Fibroblast of lung (primary cell): ENCODE measurements around the gene S100A3. TPM values are rescaled to one million over a fixed set of nuclear protein-coding genes. Genes with fewer than 3 reads are reported as not detected.
"Not testable (repeated sequence)": the region's sequence is repeated elsewhere in the genome, so short reads cannot be mapped to it uniquely, and the experiment has no call there.

Source experiments
- DNase-seq, 2 donors: peaks; one replicate each; pipeline versions ENCODE4 v3.0.0 to v3.0.0-alpha.2; 2010; ENCODE audit warnings: low read depth in 2 of 2
- H2AFZ ChIP-seq: 2 replicates; pipeline ENCODE4 v1.5.1; 2012; ENCODE audit warnings: low read length, control low read depth, inconsistent platforms
- H3K27ac ChIP-seq: 2 replicates; pipeline ENCODE4 v1.5.1; 2011; ENCODE audit warnings: low read length, control low read depth; ENCODE audit not compliant: insufficient read depth
- H3K27me3 ChIP-seq: 2 replicates; pipeline ENCODE4 v1.5.1; 2011; ENCODE audit warnings: mild to moderate bottlenecking, low read length; ENCODE audit not compliant: control insufficient read depth, insufficient read depth
- H3K36me3 ChIP-seq: 2 replicates; pipeline ENCODE4 v1.5.1; 2011; ENCODE audit warnings: low read length; ENCODE audit not compliant: control insufficient read depth, insufficient read depth
- H3K4me1 ChIP-seq: 2 replicates; pipeline ENCODE4 v1.5.1; 2011; ENCODE audit warnings: low read length; ENCODE audit not compliant: control insufficient read depth, insufficient read depth; ENCODE audit errors: extremely low read depth
- H3K4me2 ChIP-seq: 2 replicates; pipeline ENCODE4 v1.5.1; 2011; ENCODE audit warnings: low read length, control low read depth; ENCODE audit not compliant: insufficient read depth; ENCODE audit errors: extremely low read depth
- H3K4me3 ChIP-seq, 4 experiments: fragments of 200-600 bp in 1 of 4; sonication (generic) in 1 of 4; replicated peaks in 1 of 4; 2 replicates each; pipeline ENCODE4 v1.5.1; 2011 to 2016; ENCODE audit warnings: low read length in 4 of 4, low read depth in 3 of 4, mild to moderate bottlenecking in 3 of 4, control low read depth in 2 of 4, inconsistent platforms in 1 of 4, mixed read lengths in 1 of 4; ENCODE audit not compliant: insufficient read depth in 1 of 4; ENCODE audit errors: control extremely low read depth in 1 of 4
- H3K79me2 ChIP-seq: 2 replicates; pipeline ENCODE4 v1.5.1; 2012; ENCODE audit warnings: mild to moderate bottlenecking, low read length, inconsistent platforms; ENCODE audit not compliant: control insufficient read depth, insufficient read depth
- H3K9ac ChIP-seq: 2 replicates; pipeline ENCODE4 v1.5.1; 2011; ENCODE audit warnings: mild to moderate bottlenecking, low read length, control low read depth; ENCODE audit not compliant: insufficient read depth
- H3K9me3 ChIP-seq: 2 replicates; pipeline ENCODE4 v1.5.1; 2012; ENCODE audit warnings: low read depth, low read length; ENCODE audit not compliant: control insufficient read depth, insufficient read depth
- H4K20me1 ChIP-seq: 2 replicates; pipeline ENCODE4 v1.5.1; 2011; ENCODE audit warnings: low read length; ENCODE audit not compliant: control insufficient read depth, insufficient read depth; ENCODE audit errors: extremely low read depth
- CTCF ChIP-seq, 2 donors: IDR thresholded peaks in 1 of 2; conservative IDR thresholded peaks in 1 of 2; 1 replicate in 1 of 2; 2 replicates in 1 of 2; pipeline ENCODE4 v1.5.1; 2011 to 2012; ENCODE audit warnings: low read length in 2 of 2, control low read depth in 1 of 2, inconsistent platforms in 1 of 2, low read depth in 1 of 2, mild to moderate bottlenecking in 1 of 2
- EZH2 ChIP-seq: IDR thresholded peaks from 2 replicates; pipeline ENCODE4 v1.5.1; 2012; ENCODE audit warnings: low read length, control low read depth, mild to moderate bottlenecking; ENCODE audit errors: missing control alignments
- polyA plus RNA-seq, 2 donors: library from polyadenylated mRNA; depleted of rRNA in 1 of 2; stranded (reverse) in 1 of 2; unstranded in 1 of 2; fragments of >200 nt; gene quantifications; 2 replicates each; pipeline ENCODE4 v1.2.1, GENCODE V29; 2011 to 2012; ENCODE audit warnings: missing spikeins in 1 of 2
- total RNA-seq: library from RNA; depleted of rRNA; stranded (reverse); fragments of >200 nt; gene quantifications from 2 replicates; pipeline ENCODE4 v1.2.1, GENCODE V29; 2014

S100A3 gene
- total and polyA plus RNA-seq, 2 donors (not counting 1 experiment from before 2014, with no cell fraction given), result 6.8 to 14.8 TPM

- no peaks in the 10 kb centered on the region for H3K36me3 ChIP-seq
These were observed 43.7 kb upstream of the S100A3 start for GRCh38 chr1:153592748-153593147.

GRCh38 chr1:153588482-153588881 is 39.4 kb upstream of the S100A3 start:
- H4K20me1 ChIP-seq, result no peaks in the 10 kb centered on the region

More at GRCh38 chr1:153592748-153593147, 43.7 kb upstream of the S100A3 start:
- no peak for TF ChIP-seq EZH2
- TF ChIP-seq CTCF (conservative IDR thresholded peaks at IDR 0.05 in 1 of 2, IDR thresholded peaks at IDR 0.05 in 1 of 2; ENCODE audit: low read depth in 1 of 2, low read length in 2 of 2), result no peak
- Histone ChIP-seq H3K4me1 (peaks cover 1% of the 10 kb centered on the region), H4K20me1 (no peaks in the 10 kb centered on the region), H3K9me3 (no peaks in the 10 kb centered on the region), H3K79me2 (no peaks in the 10 kb centered on the region), H3K27ac (no peak overlapping the region), H3K4me3 (no peak overlapping the region), H3K27me3 (no peaks in the 10 kb centered on the region), H3K4me2 (no peak overlapping the region), H2AFZ (no peak overlapping the region), H3K9ac (no peak overlapping the region)
- DNase-seq, result no peak

GRCh38 chr1:153588033-153588432 is 39.0 kb upstream of the S100A3 start:
- H3K4me3 ChIP-seq, H3K27ac ChIP-seq, H4K20me1 ChIP-seq, DNase-seq, H3K9ac ChIP-seq, H3K79me2 ChIP-seq, H3K36me3 ChIP-seq, H3K9me3 ChIP-seq, H3K4me1 ChIP-seq, H3K27me3 ChIP-seq, H2AFZ ChIP-seq, H3K4me2 ChIP-seq: not testable (repeated sequence)

More at GRCh38 chr1:153588482-153588881, 39.4 kb upstream of the S100A3 start:
- no peaks in the 10 kb centered on the region for H3K9me3 ChIP-seq
- TF ChIP-seq EZH2 (no peak), CTCF (conservative IDR thresholded peaks at IDR 0.05 in 1 of 2, IDR thresholded peaks at IDR 0.05 in 1 of 2; ENCODE audit: low read depth in 1 of 2, low read length in 2 of 2) (no peak)
- no peaks in the 10 kb centered on the region for H3K36me3 ChIP-seq
- H3K4me2 ChIP-seq, result no peak overlapping the region
- no peaks in the 10 kb centered on the region for H3K79me2 ChIP-seq
- H3K27me3 ChIP-seq, result no peaks in the 10 kb centered on the region
- no peak overlapping the region for H3K27ac ChIP-seq
- no peak overlapping the region for H3K4me3 ChIP-seq
- no peak overlapping the region for H3K9ac ChIP-seq
- peaks cover 2% of the 10 kb centered on the region for H3K4me1 ChIP-seq
- H2AFZ ChIP-seq, result no peak overlapping the region
- no peak for DNase-seq
